Activated CD8-positive, alpha-beta memory T cell treated with anti-CD3 and anti-CD28 coated beads, Interleukin-2, amount 50 U/mL, for 1 hour (primary cell): ENCODE measurements around the gene AAR2.

Experiments used
- DNase-seq: peaks from one replicate; pipeline ENCODE4 v3.0.0-alpha.2; 2020; ENCODE audit errors: extremely low read depth

AAR2 gene

DNA sequence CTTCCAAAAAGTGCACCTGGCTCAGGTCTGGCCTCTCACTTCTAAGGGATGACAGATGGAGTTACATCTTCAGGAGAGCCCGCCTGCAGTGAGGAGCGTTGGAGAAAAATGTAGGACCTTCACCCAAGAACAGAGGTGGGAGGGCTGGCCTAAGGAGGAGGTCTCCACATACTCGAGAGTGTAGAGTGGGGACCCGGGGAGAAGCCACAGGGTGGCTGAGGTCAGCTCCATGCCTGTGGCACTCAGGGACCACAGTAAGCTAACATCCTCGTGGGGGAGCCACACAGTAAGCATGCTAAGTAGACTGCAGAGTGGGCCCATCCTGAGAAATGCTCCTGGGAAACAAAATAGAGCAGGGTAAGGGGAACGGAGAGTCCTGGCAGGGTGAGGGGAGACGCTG, 24.0 kb downstream of the AAR2 start:
- no peak for DNase-seq

DNA sequence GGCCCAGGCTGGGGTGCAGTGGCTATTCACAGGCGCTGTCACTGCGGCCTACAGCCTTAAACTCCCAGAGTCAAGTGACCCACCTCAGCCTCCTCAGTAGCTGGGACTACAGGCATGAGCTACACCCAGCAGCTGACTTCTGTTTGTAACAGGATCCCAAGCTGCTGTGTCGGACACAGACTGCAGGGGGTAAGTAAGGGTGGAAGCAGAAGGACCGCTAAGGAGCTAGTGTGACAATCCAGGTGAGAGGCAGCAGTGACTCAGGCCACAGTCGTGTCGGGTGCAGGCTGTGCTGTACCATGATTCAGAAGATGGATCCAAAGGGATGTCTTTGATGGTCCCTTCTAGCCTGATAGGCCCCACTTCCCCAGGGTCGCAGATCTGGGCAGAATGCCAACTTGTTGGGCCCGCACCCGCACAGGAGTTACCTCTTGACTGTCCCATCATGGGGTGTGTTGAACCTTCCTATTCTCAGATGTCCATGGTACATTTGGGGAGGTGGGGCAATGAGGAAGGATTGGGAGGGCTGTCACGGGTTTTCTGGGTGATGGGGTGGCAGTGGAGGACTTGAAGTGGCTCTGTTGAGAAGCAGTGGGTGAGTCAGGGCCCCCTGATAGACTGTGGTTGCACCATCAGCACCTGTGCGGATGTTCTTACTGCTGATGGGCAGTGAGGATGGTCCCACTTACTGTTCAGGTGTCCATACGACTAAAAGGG, 25.3 kb downstream of the AAR2 start:
- DNase-seq = no peak

DNA sequence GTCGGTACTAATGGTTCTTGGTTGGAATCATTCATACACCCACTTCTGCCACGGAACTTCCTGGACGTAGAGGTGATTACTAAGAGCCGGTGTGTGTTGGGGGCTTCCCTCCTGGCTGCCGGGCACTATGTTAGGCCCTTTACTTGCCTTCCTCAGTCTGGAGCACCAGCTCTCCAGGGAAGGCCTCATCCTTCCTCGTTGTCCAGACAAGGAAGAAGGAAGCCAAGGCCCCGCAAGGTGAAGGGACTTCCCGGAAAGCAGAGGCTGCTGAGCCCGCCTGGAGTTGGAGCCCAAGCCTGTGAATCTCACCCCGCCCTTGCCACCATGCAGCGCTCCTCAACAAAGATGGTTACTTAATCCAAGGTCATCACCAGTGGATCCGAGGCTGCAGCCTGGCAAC, 26.2 kb downstream of the AAR2 start:
- DNase-seq = no peak

DNA sequence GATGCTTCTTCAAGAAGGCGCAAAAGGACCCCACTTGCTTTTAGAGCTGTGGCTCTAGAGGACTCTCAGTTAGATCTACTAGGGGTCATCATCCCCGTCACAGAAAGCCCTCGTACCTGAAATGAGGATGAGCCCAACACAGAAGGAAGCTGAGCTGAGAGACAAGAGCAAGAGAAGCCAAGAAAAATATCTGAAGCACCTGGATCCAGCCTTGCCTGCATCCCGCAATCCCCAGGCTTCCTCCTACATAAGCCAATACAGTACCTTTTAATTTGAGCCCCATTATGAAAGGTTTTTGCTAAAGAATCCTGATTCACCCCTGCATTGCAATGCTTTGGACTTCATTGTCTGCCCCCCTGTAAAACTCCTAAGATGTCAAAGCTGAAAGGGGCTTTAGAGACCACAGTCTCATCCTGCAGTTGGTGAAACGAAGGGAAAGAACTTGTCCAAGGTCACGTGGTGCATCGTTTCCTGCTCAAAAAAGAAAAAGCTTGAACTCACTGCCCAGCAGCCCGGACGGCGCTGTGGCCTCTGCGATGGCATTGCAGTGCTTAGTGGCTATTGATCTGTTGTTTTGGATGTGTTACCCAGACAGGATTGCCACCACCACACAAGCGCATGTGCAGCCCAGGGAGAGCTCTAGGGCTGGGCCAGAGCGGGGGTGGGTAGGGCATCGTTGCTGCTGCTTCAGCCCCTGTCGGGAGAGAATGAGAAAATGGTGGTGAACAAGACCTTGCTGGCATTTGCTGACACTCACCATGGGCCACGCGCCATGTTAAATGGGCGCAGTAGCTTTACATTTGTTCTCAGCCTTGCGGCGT, 28.4 kb downstream of the AAR2 start:
- DNase-seq = no peak

DNA sequence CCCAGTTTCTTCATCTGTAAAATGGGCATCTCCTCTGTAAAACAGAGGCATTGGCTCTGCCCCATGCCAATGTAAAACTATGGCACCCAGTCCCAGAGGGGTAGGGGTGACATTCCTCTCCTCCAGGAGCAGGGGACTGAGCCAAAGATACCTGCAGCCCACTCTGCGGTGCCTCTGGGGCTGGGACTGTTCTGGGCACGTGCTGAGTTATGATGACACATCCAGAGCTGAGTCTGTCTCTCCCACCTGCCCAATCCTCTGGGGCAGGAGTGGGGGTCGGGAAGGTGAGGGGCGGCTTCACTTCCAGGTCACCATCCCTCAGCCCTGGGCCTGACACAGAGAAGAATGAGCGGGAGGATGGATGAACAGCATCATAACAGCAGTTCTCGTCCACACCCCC, 29.9 kb downstream of the AAR2 start:
- no peak for DNase-seq

DNA sequence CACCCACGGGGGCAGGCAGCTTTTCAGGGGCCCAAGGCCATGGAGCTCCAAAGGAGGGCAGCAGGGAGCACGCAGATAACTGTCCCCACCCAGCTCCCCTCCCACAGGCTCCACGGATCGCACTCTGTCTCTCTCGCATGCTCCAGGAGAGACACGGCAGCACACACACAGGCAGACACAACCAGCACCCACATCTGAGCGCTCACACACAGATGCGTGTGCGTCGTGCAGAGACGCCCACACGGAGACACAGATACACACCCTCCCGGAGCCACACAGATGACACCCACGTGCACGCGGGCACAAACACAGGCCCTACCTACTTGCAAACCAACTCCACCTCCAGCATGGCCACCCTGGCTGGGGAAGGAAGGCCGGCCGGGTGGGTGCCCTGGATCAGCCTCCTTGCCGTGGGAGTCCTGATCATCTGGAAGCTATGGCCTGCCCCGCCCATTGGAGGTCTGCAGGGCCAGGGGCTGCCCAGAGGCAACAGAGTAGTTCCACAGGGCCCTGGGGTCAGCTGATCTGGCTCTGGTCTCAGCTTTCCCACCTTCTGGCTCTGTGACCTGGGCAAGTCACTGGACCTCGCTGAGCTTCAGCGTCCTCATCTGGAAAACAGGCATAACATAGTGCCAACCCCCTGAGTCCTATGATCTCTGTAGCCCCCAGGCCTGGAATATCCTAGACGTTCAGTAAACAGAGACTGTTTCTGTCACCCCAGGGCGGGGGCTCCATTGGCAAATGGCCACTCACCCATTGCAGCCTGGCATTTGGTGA, 31.5 kb downstream of the AAR2 start:
- no peak for DNase-seq

DNA sequence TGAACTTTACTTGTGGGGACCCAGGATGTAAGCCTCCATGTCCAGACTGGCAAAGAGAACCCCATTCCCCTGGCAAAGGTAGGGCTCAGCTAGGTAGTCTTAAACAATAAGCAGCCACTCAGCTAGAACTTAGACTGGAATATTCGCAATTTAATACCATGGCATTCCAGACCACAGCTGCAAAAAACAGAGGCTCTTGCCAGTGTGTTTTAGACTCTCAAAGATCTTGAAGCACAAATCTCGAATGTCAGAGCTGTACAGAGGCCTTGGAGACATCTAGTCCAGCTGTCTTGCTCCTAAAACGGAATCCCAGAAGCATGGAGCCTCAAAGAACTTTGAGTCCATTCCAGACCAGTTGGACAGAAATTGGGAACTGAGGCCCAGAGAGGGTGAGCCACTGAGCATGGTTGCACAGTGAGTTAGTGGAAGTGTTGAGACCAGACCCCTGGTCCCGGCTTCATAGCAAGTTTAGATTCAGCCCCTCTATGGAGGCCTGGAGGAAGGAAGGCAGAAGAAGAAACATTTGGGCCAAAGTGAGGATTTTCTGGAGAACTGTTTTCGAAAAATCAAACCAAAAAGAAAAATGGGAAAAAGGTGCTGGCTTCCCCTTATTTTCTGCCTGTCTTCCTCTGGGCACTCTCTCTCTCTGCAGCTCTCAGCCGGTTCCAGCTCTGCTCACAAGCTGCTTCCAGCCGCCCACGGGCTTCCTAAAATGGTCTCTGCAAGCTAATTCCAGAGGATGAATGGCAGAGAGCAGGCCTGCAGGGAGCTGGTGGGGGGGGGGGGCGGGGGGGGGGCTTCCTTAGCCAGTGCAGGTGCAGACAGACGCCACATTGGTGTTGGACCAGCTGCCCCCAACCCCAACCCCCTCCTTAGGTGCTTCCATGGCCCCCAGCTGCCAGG, 32.4 kb downstream of the AAR2 start:
- DNase-seq = no peak

DNA sequence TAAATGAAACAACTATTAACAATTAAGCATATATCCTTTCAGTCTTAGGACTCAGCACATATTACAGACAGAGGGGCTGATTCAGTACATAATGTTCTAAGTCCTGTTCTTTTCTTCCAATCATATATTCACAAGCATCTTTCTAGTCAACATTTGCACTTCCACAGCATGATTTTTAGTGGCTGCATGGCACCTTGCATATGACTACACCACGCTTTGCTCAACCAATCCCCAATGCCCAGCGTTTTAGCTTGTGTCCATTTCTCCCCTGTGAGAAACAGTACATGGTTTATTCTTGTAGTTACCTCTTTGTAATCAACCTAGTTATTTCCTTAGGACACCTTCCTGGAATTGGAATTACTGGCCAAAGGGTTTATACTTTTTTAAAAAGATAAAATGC, 33.2 kb downstream of the AAR2 start:
- DNase-seq = no peak

DNA sequence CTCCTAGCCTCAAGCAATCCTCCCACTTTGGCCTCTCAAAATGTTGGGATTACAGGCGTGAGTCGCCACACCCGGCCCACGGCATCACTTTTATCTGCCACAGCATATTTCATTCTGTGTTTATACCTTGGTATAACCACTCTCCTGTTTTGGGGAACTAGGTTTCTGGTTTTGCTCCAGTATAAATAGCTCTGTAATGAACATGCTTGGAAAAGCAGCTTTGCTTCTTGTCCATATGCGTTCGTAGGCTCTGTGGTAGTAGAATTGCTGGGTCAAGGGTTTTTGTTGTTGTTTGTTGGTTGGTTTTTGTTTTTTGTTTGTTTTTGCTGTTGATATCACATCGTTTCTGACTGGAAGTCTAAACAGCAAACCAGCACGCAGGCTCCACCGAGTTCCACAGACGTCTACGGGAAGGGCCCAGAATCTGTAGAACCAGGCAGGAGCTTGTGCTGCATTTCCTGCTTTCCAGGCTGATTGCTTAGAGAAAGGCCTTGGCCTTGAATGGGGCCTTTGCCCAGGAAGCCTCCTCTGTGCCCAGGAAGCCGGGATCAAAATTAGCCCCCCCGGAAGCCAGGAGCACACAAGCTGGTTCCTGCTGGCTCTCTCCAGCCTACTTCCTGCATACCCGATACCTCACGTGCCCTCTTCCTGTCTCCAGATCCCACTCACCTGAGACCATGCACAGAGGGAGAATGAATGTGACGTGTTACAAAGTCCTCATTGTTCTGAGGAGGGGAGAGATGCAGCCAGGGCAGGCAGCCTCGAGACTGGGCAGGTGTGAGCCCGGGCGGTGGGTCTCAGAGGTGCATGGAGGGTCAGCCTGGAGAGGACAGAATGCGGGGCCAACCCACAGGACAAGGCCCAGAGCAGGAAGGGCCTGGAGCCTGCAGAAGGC, 34.7 kb downstream of the AAR2 start:
- DNase-seq = no peak

DNA sequence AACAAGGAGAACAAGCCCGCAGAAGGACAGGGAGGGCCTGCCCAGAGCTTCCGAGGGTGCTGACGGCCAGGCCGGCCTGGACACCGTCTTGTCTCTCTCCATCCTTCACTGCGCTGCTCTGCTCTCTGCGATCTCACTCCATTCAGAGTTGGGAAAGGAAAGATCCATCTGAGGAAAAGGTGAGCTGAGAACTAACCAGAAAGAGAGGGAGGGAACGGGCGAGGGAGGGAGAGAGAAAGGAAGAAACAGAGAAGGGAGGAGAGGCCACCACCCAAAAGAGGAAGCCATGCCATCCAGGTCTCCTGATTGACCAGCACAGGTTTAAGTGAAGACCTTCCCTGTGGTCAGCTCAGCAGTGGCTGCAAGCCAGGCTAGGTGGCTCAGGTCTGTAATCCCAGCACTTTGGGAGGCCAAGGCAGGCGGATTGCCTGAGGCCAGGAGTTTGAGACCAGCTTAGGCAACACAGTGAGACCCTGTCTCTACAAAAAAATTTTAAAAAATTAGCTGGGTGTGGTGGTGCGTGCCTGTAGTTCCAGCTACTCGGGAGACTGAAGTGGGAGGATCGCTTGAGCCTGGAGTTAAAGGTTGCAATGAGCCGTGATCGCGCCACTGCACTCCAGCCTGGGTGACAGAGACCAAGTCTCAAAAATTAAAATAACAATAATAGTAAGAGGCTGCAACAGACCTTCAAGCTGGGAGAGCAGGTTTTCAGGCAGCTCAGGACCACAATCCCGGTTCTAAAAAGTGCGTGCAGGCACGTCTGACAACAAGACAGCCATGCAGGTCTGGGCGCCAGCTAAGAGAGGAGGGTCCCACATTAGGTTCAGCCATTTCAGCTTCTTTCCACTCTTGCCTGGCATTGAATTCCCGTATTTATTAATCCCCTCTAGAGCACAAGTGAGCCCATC, 35.6 kb downstream of the AAR2 start:
- no peak for DNase-seq

DNA sequence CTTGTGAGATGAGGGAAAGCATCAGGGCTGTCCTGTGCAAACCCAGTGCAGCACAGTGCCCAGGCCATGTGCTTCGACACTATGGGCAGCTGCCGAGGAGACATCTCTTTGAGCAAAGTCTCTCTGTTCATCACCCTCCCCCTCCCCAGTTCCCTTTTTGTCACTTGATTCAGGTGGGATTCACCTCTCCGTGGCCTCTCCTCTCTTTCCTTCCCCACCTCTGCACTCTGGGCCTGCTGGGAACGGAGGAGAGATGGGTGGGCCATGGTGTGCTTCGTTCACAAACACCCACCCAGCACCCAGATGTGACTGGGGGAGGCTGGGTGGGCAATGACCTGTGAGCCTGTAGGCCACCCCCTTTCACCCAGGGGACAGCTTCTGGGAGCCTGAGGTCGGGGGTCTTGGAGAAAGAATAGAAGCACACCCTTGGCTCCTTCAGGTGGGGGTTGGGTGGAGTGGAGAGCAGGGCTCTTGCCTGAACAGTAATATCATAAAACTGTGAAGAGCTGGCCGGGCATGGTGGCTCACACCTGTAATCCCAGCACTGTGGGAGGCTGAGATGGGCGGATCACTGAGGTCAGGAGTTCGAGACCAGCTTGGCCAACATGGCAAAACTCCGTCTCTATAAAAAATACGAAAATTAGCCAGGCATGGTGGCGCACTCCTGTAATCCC, 36.4 kb downstream of the AAR2 start:
- no peak for DNase-seq

DNA sequence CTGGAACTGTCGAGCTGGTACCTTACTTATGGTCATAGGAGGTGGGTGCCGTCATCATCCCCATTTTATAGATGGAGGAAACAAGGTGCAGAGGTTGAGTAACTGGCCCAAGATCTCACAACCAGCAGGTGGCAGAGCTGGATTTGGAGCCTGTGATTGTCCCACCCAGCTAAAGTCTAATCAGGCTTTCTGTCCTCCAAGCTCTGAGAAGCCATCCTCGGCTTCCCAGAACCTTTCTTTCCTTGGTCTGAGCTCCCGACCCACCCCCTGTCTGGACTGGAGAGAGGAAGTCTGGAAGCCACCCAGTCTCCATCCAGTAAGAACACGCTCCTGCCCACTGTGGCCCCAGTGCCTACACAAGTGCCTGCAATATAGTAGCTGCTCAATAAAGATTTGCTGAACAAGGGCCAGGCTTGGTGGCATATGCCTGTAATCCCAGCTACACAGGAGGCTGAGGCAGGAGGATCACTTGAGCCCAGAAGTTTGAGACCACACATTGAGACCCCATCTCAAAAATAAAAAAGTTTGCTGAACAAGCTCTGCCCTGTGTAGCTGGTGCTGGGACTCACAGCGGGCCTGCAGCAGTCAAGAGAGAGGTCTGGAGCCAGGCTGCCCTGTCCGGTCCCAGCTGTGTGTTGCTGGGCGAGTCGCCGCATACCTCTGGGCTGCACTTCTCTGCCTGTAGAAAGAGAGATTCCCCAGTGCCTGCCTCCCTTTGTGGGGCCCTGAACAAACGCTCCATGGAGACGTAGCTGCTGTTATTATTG, 37.3 kb downstream of the AAR2 start:
- no peak for DNase-seq

DNA sequence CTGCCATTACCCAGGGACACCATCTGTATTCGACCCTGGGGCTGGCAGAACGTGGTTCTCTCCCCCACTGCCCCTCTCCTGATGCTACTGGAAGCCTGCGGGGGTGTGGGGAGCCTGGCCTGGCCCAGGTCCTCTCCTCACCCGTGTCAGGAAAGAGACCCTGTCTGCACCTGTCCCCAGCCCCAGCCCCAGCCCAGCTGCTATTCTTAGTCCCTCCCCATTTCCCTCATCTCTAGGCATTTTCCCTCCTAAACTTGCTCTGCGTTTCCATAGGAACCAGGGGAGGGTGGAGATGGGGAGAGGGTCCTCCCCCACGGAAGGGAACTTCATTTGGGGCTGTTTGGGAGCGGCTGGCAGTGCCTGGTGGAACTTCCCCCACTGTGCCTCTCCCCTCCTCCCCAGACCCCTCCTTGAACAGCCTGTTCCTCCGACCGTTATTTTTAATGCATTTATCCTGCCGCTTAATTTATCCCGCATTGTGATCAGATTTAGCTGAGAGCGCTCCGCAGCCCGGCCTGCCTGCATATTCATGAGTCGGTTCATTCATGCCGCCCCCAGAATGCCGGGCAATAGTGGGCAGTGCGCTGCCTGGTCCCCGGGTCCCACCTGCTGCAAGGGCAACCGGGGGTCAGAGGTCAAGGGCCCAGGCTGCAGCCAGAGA, 38.0 kb downstream of the AAR2 start:
- no peak for DNase-seq

DNA sequence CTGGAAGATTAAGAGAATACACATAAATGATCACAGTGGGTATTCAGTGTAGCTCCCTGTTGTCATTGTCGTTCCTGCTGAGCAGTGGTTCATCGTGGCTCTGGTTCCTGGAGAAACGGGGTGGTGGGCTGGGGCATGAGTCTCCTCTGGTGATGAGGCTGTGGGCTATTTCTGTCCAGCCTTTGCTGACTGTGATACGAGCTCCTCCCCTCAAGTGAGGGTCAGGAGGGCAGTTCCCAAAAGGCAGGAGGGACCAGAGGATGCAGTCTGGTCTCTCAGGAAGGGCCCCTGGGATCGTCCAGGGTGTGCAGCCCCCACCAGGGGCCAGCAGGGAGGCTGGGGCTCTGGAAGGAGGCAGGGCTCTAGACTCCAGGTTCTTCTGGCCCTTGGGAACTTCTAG, 38.7 kb downstream of the AAR2 start:
- no peak for DNase-seq

DNA sequence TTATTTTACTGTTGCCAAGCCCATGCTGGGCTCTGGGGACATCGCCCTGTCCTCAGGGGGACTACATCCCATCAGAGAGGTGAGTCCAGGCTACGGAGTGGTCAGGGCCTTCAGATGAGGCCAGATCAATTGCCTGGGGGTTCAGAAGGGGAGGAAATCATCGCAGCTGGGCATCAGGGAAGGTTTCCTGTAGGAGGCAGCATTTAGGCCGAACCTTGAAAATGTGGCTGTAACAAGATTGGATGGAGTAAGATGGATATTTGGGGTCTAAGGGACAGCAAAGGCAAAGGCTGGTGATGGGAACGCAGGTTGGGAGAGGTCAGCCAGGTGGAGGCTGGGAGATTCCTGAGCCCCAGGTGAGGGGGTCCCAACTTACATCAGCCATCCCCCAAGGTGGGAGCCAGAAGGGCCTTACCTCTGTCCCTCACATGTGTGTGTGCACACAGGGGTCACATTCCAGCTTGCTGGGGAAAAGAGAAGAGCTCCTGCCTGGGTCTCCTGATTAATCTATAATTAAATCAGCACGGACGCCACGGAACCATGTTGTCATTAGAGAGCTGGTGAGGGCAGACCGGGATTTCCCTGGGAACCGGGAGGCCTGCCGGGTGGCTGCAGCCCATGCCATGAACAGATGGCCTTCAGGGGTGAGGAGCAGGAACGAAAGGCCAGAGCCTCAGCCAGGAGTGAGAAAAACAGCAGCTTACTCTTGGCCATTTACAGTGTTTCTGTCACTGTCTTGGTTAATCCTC, 39.3 kb downstream of the AAR2 start:
- no peak for DNase-seq

DNA sequence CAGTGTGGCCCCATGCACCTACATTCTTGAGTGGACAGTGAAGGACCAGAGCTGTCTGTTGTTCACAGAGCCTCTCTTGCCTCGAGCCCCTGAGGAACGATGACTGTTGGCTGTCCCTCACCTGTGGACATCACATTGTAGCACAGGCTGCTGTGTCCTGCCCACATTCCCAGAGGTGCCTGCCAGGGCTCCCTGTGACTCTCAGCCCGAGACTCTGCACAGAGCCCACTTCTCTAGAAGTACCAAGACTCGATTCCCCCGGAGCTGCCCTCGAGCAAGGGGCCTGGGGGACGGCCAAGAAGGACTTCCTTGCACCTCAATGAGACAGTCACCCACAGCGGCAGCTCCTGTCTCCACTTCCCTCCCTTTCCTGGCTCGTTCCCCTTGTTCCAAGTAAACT, 41.3 kb downstream of the AAR2 start:
- no peak for DNase-seq

DNA sequence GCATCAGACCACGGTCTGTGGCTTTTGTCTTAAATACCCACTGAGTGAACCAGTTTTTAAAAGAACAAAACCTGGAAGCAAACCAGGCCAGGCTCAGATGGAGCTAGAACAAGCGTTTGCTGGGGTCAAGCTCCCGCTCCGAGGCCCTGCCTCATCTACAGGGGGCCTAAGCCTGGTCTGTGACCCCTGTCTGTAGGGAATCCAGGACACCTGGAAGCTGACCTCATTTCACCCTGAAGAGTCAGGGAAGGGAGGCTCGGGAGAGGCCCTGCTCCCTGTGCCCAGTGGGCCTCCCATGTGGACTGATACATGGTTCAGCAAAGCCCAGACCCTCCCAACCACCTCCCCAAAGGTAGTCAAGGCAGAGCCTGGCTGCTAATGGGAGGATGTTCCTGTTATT, 43.1 kb downstream of the AAR2 start:
- no peak for DNase-seq
